ENCODE measurements around the gene SLC29A1. TPM values are rescaled to one million over a fixed set of nuclear protein-coding genes. Genes with fewer than 3 reads are reported as not detected.

Gene SLC29A1
- total RNA-seq, 1 donor from 2014 or later, result 59.8 TPM

GRCh38 chr6:44199883-44200282 is 23.5 kb upstream of the SLC29A1 start:
- ATAC-seq, result no peak
- no peaks in the 10 kb centered on the region for H3K9me3 ChIP-seq
- no peak overlapping the region for H3K27ac ChIP-seq
- DNase-seq, result no peak
- no peak for TF ChIP-seq CTCF (IDR thresholded peaks at IDR 0.05)
- H3K4me1 ChIP-seq, result no peaks in the 10 kb centered on the region
- no peak overlapping the region for H3K4me3 ChIP-seq
- no peaks in the 10 kb centered on the region for H3K36me3 ChIP-seq
- no peaks in the 10 kb centered on the region for H3K27me3 ChIP-seq
- intact Hi-C loops (cut with DNase I), result no loop called here

- Histone ChIP-seq H3K36me3 (no peaks in the 10 kb centered on the region), H3K27ac (no peak overlapping the region), H3K4me1 (no peaks in the 10 kb centered on the region), H3K27me3 (no peaks in the 10 kb centered on the region), H3K9me3 (no peaks in the 10 kb centered on the region), H3K4me3 (no peak overlapping the region)
- no peak for TF ChIP-seq CTCF (IDR thresholded peaks at IDR 0.05)
- ATAC-seq (peak; percentile 24), DNase-seq (no peak)
- intact Hi-C loops (cut with DNase I), result no loop called here
These were observed 22.2 kb upstream of the SLC29A1 start for GRCh38 chr6:44201200-44201599.

GRCh38 chr6:44201638-44202303 is 21.6 kb upstream of the SLC29A1 start:
- no peaks in the 10 kb centered on the region for H3K4me1 ChIP-seq
- DNase-seq (no peak), ATAC-seq (no peak)
- TF ChIP-seq CTCF (IDR thresholded peaks at IDR 0.05), result no peak
- no peak overlapping the region for H3K27ac ChIP-seq
- no peak overlapping the region for H3K4me3 ChIP-seq
- intact Hi-C loops (cut with DNase I), result no loop called here
- H3K36me3 ChIP-seq, result no peaks in the 10 kb centered on the region
- H3K27me3 ChIP-seq, result no peaks in the 10 kb centered on the region
- no peaks in the 10 kb centered on the region for H3K9me3 ChIP-seq

GRCh38 chr6:44202332-44202971 is 20.9 kb upstream of the SLC29A1 start:
- Histone ChIP-seq H3K27ac (no peak overlapping the region), H3K4me1 (no peaks in the 10 kb centered on the region), H3K9me3 (no peaks in the 10 kb centered on the region), H3K4me3 (no peak overlapping the region), H3K27me3 (no peaks in the 10 kb centered on the region), H3K36me3 (no peaks in the 10 kb centered on the region)
- ATAC-seq (no peak), DNase-seq (no peak)
- TF ChIP-seq CTCF (IDR thresholded peaks at IDR 0.05), result no peak
- intact Hi-C loops (cut with DNase I), result no loop called here

- no peak for TF ChIP-seq CTCF (IDR thresholded peaks at IDR 0.05)
- H3K36me3 ChIP-seq, result no peaks in the 10 kb centered on the region
- DNase-seq, result no peak
- H3K4me3 ChIP-seq, result no peak overlapping the region
- ATAC-seq, result peak; percentile 15
- no peaks in the 10 kb centered on the region for H3K4me1 ChIP-seq
- H3K27ac ChIP-seq, result no peak overlapping the region
- no peaks in the 10 kb centered on the region for H3K27me3 ChIP-seq
- H3K9me3 ChIP-seq, result no peaks in the 10 kb centered on the region
- intact Hi-C loops (cut with DNase I), result no loop called here
These were observed 20.2 kb upstream of the SLC29A1 start for GRCh38 chr6:44202972-44203750.
